ENCODE measurements around the gene PLEKHA7.

- TF ChIP-seq POLR2AphosphoS5 (IDR thresholded peaks at IDR 0.05; ENCODE audit: low read depth, low read length) = no peak
- TF ChIP-seq PAX5 (IDR thresholded peaks at IDR 0.05; ENCODE audit: insufficient read depth, low read length, severe bottlenecking) = no peak
- TF ChIP-seq POLR2A (IDR thresholded peaks at IDR 0.05; ENCODE audit: low read depth, low read length) = no peak
Measured at GRCh38 chr11:16777613-16777975, 236.6 kb downstream of the PLEKHA7 start.

Measured in GM12891 (cell line).